ENCODE measurements around the gene MLC1. TPM values are rescaled to one million over a fixed set of nuclear protein-coding genes. Genes with fewer than 3 reads are reported as not detected.
A peak's percentile ranks its signal among the peaks of the same experiment; 100 is the strongest.

The MLC1 gene
- total RNA-seq (2.4 TPM), polyA plus RNA-seq (0.09 TPM)

- DNase-seq (ENCODE audit: extremely low spot score) = peak; percentile 36
- Histone ChIP-seq H3K4me1 (ENCODE audit: insufficient read depth) (no peaks in the 10 kb centered on the region), H3K36me3 (ENCODE audit: insufficient read depth) (no peaks in the 10 kb centered on the region), H3K4me3 (ENCODE audit: low read depth, low read length) (no peak within 1 kb of the TSS), H3K27ac (ENCODE audit: low read depth) (no peak within 1 kb of the TSS)
- 42% methylated on average over 29 of the region's 29 CpGs for WGBS
Observed at GRCh38 chr22:50085211-50085972, at the start of gene MLC1. Gene MLC1 (minus strand): TSS chr22:50085426. CDS start chr22:50084902, 524 bp downstream.

GRCh38 chr22:50134481-50134880 lies 49.3 kb upstream of the MLC1 start:
- H3K4me3 ChIP-seq (ENCODE audit: low read depth, low read length) = no peak overlapping the region
- H3K36me3 ChIP-seq (ENCODE audit: insufficient read depth) = no peaks in the 10 kb centered on the region
- no peaks in the 10 kb centered on the region for H3K4me1 ChIP-seq (ENCODE audit: insufficient read depth)
- no peak overlapping the region for H3K27ac ChIP-seq (ENCODE audit: low read depth)
- DNase-seq (ENCODE audit: extremely low spot score) = no peak
- WGBS = 82% methylated on average over 10 of the region's 10 CpGs

DNA sequence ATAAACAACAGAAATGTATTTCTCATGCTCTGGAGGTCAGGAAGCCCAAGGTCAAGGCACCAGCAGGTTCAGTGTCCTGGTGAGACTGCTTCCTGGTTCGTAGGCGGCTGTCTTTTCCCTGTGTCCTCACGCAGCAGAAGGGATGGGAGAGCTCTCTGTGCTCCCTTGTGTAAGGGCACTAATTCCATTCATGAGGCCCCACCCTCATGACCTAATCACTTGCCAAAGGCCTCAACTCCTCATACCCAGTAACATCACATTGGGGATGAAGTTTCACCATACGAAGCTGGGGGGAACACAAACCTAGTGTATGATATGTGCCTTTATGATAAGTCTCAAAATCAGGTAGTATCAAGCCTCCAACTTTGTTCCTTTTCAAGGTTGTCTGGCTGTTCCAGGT lies 46.7 kb upstream of the MLC1 start:
- no peaks in the 10 kb centered on the region for H3K36me3 ChIP-seq (ENCODE audit: insufficient read depth)
- DNase-seq (ENCODE audit: extremely low spot score) = no peak
- H3K4me3 ChIP-seq (ENCODE audit: low read depth, low read length) = no peak overlapping the region

GRCh38 chr22:50129121-50129736 lies 44.0 kb upstream of the MLC1 start:
- no peak overlapping the region for H3K27ac ChIP-seq (ENCODE audit: low read depth)
- WGBS = 83% methylated on average over 10 of the region's 10 CpGs

More for the DNA sequence above, 46.7 kb upstream of the MLC1 start:
- WGBS = 79% methylated on average over 4 of the region's 4 CpGs
- no peaks in the 10 kb centered on the region for H3K4me1 ChIP-seq (ENCODE audit: insufficient read depth)
- H3K27ac ChIP-seq (ENCODE audit: low read depth) = no peak overlapping the region

GRCh38 chr22:50125029-50125428 lies 39.8 kb upstream of the MLC1 start:
- WGBS = 77% methylated on average over 9 of the region's 9 CpGs

More at GRCh38 chr22:50129121-50129736, 44.0 kb upstream of the MLC1 start:
- DNase-seq (ENCODE audit: extremely low spot score) = no peak
- Histone ChIP-seq H3K36me3 (ENCODE audit: insufficient read depth) (no peaks in the 10 kb centered on the region), H3K4me3 (ENCODE audit: low read depth, low read length) (no peak overlapping the region), H3K4me1 (ENCODE audit: insufficient read depth) (no peaks in the 10 kb centered on the region)

GRCh38 chr22:50123119-50123518 lies 37.9 kb upstream of the MLC1 start:
- H3K36me3 ChIP-seq (ENCODE audit: insufficient read depth) = no peaks in the 10 kb centered on the region
- H3K27ac ChIP-seq (ENCODE audit: low read depth) = no peak overlapping the region
- 81% methylated on average over 4 of the region's 4 CpGs for WGBS
- no peak overlapping the region for H3K4me3 ChIP-seq (ENCODE audit: low read depth, low read length)
- H3K4me1 ChIP-seq (ENCODE audit: insufficient read depth) = no peaks in the 10 kb centered on the region
- no peak for DNase-seq (ENCODE audit: extremely low spot score)

More at GRCh38 chr22:50125029-50125428, 39.8 kb upstream of the MLC1 start:
- Histone ChIP-seq H3K4me3 (ENCODE audit: low read depth, low read length) (no peak overlapping the region), H3K36me3 (ENCODE audit: insufficient read depth) (no peaks in the 10 kb centered on the region), H3K4me1 (ENCODE audit: insufficient read depth) (no peaks in the 10 kb centered on the region), H3K27ac (ENCODE audit: low read depth) (no peak overlapping the region)
- DNase-seq (ENCODE audit: extremely low spot score) = no peak

DNA sequence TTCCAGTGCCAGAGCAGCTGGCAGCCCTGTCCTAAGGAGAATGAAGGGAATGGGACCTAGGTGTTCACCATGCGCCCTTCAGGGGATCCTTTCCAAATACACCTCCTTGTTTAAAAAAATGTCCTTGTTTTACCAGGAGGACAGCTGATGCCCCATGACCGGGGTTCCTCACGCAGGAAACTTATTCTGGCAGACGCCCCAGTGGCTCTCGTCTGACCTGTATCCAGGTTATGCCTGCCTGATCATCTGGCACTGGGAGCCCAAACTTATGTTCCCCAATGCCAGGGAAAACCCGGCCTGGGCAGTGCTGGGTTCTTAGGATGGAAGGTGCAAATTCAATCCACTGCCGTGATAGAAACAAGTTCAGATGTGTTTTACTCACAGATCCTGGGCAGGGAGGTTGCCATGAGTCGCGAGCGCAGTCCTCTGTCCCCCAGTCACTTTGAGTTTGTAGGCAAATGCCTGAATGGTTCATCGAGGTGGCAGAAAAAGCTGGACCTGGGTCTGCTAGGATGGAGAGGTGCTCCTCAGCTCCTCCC lies 36.0 kb upstream of the MLC1 start:
- no peaks in the 10 kb centered on the region for H3K4me1 ChIP-seq (ENCODE audit: insufficient read depth)
- 83% methylated on average over 11 of the region's 11 CpGs for WGBS
- H3K4me3 ChIP-seq (ENCODE audit: low read depth, low read length) = no peak overlapping the region
- no peak for DNase-seq (ENCODE audit: extremely low spot score)
- no peaks in the 10 kb centered on the region for H3K36me3 ChIP-seq (ENCODE audit: insufficient read depth)
- H3K27ac ChIP-seq (ENCODE audit: low read depth) = no peak overlapping the region

DNA sequence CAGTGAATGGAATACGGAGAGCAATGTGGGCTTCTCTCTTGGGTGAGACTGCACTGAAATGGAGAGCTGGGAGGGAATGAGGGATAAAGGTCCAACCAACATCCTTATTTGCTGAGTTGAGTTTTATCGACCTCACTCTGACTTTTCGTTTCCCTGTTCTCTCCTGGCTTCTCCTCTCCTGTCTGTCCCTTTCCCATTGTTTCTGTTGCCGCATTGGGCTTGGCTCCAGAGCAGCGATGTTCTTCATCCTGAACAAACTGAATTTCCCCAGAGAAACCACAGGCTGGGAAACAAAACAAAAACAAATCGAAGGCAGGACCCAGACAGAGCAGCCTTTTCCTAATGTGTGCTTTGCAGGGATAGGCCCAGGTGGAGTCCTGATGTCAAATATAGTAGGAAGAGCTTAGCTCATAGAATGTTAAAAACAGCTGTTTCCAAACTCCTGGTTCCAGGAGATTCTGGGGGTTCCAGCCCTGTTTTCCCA lies 34.6 kb upstream of the MLC1 start:
- DNase-seq (ENCODE audit: extremely low spot score) = no peak
- H3K4me3 ChIP-seq (ENCODE audit: low read depth, low read length) = no peak overlapping the region
- no peak overlapping the region for H3K27ac ChIP-seq (ENCODE audit: low read depth)
- no peaks in the 10 kb centered on the region for H3K4me1 ChIP-seq (ENCODE audit: insufficient read depth)
- no peaks in the 10 kb centered on the region for H3K36me3 ChIP-seq (ENCODE audit: insufficient read depth)
- 34% methylated on average over 6 of the region's 6 CpGs for WGBS

GRCh38 chr22:50119169-50119767 lies 34.0 kb upstream of the MLC1 start:
- Histone ChIP-seq H3K27ac (ENCODE audit: low read depth) (no peak overlapping the region), H3K4me3 (ENCODE audit: low read depth, low read length) (no peak overlapping the region), H3K36me3 (ENCODE audit: insufficient read depth) (no peaks in the 10 kb centered on the region), H3K4me1 (ENCODE audit: insufficient read depth) (no peaks in the 10 kb centered on the region)
- DNase-seq (ENCODE audit: extremely low spot score) = no peak
- 65% methylated on average over 14 of the region's 14 CpGs for WGBS

GRCh38 chr22:50118557-50119168 lies 33.4 kb upstream of the MLC1 start:
- WGBS = 15% methylated on average over 10 of the region's 10 CpGs
- Histone ChIP-seq H3K4me1 (ENCODE audit: insufficient read depth) (no peaks in the 10 kb centered on the region), H3K27ac (ENCODE audit: low read depth) (no peak overlapping the region), H3K36me3 (ENCODE audit: insufficient read depth) (no peaks in the 10 kb centered on the region), H3K4me3 (ENCODE audit: low read depth, low read length) (no peak overlapping the region)
- no peak for DNase-seq (ENCODE audit: extremely low spot score)

GRCh38 chr22:50118129-50118528 lies 32.9 kb upstream of the MLC1 start:
- 60% methylated on average over 3 of the region's 3 CpGs for WGBS
- no peaks in the 10 kb centered on the region for H3K36me3 ChIP-seq (ENCODE audit: insufficient read depth)
- no peaks in the 10 kb centered on the region for H3K4me1 ChIP-seq (ENCODE audit: insufficient read depth)
- DNase-seq (ENCODE audit: extremely low spot score) = no peak
- no peak overlapping the region for H3K4me3 ChIP-seq (ENCODE audit: low read depth, low read length)
- no peak overlapping the region for H3K27ac ChIP-seq (ENCODE audit: low read depth)

GRCh38 chr22:50117168-50117762 lies 32.0 kb upstream of the MLC1 start:
- DNase-seq (ENCODE audit: extremely low spot score) = no peak
- 92% methylated on average over 19 of the region's 19 CpGs for WGBS
- no peaks in the 10 kb centered on the region for H3K4me1 ChIP-seq (ENCODE audit: insufficient read depth)
- no peaks in the 10 kb centered on the region for H3K36me3 ChIP-seq (ENCODE audit: insufficient read depth)
- H3K27ac ChIP-seq (ENCODE audit: low read depth) = no peak overlapping the region
- no peak overlapping the region for H3K4me3 ChIP-seq (ENCODE audit: low read depth, low read length)

DNA sequence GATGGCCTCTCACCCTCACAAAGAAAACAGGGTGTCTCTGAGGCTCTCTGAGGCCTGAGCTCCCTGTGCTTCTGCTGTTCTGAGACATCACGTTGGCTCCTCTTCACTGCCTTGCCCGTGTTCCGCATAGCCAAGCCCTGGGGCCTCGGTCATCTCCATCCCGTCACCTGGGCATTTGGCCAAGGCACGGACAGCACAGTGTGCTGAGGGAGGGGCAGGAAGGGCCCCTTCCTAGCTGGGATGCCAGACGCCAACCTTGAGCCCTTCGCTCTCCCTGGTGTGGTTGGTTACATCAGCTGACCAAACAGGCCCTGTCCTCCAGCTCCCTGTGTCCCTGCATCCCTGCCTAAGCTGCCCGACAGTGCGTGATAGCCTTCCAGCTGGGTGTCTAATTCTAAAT lies 30.5 kb upstream of the MLC1 start:
- 56% methylated on average over 10 of the region's 10 CpGs for WGBS
- H3K4me1 ChIP-seq (ENCODE audit: insufficient read depth) = no peaks in the 10 kb centered on the region
- DNase-seq (ENCODE audit: extremely low spot score) = no peak

More for the DNA sequence above, 30.5 kb upstream of the MLC1 start:
- Histone ChIP-seq H3K4me3 (ENCODE audit: low read depth, low read length) (no peak overlapping the region), H3K27ac (ENCODE audit: low read depth) (no peak overlapping the region), H3K36me3 (ENCODE audit: insufficient read depth) (no peaks in the 10 kb centered on the region)
